Measurements from ENCODE around the gene CDC5L.
"Not testable (repeated sequence)": the region's sequence is repeated elsewhere in the genome, so short reads cannot be mapped to it uniquely, and the experiment has no call there.

CDC5L gene

DNA sequence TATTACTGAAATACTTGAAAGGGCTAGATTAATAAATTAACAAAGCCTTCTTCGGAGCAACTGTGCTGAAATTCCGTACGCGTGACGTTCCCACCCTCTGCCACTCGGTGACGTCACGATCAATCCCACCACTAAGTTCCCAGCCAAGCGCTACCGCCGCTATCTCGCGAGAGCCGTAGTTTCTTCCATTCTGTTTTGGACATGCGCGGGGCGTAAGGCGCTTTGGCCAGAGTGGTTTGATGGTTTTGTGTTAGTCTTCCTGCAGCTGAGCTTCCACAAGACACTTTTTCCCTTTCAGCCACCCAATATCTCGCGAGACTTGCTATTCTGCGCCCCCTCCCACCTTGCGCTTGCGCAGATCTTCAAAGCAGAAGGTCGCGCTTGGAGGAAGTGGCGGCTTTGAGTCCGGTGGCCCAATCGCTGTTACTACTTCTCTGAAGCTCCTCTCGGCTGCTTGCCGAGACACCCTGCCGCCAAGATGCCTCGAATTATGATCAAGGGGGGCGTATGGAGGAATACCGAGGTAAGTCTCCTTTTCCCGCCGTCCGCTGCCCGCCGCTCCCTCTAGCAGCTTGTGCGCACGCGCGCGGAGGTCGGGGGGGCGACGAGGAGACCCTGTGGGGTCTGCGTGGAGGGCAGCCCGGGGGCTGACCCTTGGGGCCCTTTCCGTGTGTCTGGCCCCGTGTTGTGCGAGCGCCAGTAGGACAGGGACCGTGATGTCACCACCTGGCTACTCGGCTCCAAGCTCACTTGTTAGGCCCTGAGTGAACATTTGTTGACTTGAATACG is at the start of gene CDC5L:
CDC5L (plus strand) TSS at position 361 of the 789 bp plus-strand sequence; CDS start at position 479, 118 bp downstream.
- DNase-seq, result peak; percentile 86 to 95 (median 91)

DNA sequence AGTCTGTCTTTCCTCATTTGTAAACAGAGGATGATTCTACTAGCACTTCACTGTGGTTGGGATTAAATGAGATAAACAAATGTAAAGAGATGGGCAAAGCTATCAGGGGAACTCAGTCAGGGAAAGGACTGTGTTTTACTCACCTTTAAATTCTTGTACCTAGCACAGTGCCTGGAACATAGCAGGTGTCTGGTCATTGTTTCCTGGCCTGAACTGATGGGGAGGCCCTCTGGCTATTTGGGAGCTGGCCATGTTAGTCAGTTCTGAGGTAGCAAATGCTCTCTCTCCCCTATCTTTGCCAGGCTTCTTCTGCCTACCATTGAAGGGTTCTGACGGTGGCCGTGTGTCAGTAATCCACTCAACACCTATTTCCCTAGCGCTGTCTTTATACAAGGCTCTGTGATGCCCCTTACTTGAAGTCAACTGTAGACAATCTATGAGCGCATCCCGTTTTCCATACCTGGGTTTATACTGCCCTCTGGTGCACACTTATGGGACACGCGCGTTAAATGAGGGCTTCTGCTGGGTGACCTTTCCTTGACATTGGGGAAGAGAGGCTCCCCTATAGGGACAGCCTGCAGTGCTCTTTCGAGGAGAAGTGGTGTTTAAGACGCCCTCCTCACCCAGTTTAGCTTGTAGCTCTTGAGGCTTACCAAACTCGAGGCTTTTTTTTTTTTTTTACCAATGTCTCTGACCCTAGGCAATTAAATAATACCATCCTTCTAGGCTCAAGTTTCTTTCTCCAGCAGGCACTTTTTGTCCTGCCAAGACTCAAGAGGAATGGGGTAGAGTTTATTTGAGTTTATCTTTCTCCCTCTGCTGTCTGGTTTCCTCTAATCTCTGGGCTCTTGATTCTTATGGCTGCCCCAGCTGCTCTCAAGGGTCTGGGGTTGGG is 49.0 kb upstream of the CDC5L start:
- peak; percentile 26 to 65 (median 47) for DNase-seq

DNA sequence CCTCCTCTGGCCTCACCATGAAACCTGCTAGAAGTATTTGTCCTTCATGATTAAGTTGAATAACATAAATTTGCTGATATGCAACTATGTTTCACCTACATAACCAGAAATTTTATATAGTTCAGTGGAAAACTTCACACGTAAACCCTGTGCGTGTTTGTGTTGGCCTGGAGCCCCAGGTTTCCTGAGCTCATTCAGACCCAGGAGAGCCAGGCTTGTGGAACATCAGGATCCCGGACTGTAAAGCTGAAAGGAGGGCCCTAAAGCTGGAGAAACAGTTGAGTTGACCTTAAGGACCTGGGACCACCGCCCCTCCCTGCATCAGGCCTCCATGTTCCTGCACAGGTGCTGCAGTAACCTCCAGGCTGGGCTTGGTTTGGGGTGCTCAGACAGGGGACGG is 48.2 kb upstream of the CDC5L start:
- DNase-seq, result no peak

DNA sequence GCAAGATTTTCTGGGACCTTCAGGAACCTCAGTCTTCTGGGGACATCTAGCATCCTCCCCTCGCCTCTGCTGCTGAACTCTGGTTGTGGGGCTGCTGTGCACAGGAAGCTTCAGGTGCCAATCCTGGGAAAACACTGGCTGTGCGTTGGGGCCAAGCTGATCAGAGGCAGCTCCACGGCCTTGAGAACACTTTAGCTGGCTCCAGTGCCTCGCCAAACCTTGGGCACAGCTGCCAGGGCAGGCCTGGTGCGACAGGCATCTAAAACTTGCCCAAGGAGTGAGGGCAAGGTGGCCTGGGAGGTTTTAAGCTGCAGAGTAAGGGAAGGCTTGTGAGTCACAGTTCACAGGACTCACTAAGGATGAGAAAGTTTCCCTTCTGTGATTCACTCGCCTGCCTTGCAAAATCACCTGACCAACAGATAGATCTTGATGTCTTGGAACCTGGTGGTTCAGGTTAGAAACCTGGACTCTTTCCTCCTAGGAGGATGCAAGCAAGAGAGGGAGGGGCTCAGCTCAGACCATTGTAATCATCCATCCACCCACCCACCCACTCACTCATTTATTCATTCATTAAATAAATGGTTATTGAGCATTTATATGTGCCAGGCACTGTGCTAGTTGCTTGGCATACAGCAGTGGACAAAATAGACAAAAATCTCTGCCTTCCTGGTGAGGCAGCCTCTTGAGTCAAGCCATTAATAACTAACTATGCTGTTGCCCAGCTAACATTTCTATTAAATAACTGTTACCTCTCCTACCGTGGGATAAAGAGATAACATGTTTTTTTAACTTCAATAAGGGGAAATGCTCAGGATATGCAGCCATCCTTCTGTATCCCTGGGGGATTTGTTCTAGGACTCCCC is 47.5 kb upstream of the CDC5L start:
- no peak for DNase-seq

DNA sequence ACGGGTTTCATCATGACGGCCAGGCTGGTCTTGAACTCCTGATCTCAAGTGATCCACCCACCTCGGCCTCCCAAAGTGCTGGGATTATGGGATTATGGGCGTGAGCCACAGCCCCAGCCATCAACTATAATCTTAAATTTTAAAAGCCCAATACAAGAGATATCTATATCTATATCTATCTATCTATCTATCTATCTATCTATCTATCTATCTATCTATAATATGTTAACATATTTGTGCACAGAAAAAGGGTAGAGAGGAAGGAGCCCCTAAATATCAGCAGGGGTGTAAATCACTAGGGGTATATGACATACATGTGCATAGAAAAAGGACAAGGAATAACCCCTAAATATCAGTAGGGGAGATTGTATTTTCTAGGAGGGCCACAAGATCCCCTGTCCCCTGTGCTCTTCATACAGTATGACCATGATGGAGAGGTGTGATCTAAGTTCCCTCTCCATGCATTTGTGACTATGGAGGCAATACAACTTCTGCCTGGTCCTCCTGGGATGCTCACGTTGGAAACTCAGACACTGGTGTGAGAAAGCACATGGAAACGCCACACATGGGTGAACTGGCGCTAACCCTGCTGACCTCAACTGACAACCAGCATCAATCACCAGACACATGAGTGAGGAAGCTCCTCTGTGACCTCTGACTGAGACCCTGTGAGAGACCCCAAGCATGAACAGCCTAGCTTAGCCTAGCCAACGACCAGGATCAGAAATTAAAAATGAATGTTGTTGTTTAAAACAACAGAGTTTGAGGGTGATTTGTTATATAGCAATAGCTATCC is 46.2 kb upstream of the CDC5L start:
- no peak for DNase-seq

DNA sequence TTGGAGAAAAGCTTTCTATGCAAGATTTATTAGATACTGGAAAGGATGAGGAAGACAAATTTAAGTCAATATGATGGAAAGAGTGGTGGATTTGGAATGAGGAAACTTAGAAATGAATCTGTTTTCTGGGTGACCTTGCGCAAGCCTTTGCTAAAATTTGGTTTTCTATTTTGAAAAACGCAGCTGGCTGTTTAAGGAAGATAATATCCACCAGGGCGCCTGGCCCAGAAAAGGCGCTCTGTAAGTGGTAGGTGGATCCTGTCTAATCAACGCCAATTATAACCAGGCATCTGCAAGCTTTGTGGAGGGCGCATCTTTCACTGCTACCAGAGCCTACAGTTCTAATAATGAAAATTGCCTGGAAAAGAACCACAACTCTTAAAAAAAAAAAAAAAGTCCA is 45.5 kb upstream of the CDC5L start:
- no peak for DNase-seq

DNA sequence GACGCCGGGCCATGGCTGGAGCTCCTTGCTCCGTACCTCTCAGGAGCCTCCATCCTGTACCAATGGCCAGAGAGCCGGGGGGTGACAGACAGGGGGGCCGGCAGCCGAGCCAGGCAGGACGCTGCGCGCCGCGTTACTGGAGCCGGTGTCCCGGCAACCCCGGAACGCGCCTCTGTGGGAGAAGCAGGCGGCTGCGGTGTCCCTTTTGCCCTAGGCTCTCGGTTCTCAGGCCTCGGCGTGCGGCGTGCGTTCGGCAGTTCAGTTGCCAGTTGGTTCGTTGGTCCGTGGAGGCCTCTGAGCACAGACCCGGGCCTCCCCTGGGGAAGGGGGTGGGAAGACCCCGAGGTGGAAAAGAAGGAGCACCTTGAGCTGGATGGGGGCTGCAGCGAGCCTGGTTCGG is 45.0 kb upstream of the CDC5L start, which contains the start of gene SPATS1:
SPATS1 (plus strand) TSS at position 162 of the 400 bp plus-strand sequence. CDS start 446 bp downstream, outside the sequence.
- DNase-seq, result no peak

DNA sequence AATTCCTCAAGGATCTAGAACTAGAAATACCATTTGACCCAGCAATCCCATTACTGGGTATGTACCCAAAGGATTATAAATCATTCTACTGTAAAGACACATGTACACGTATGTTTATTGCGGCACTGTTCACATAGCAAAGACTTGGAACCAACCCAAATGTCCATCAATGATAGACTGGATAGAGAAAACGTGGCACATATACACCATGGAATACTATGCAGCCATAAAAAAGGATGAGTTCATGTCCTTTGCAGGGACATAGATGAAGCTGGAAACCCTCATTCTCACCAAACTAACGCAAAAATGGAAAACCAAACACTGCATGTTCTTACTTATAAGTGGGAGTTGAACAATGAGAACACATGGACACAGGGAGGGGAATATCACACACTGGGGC is 40.7 kb upstream of the CDC5L start:
- not testable (repeated sequence) for DNase-seq

DNA sequence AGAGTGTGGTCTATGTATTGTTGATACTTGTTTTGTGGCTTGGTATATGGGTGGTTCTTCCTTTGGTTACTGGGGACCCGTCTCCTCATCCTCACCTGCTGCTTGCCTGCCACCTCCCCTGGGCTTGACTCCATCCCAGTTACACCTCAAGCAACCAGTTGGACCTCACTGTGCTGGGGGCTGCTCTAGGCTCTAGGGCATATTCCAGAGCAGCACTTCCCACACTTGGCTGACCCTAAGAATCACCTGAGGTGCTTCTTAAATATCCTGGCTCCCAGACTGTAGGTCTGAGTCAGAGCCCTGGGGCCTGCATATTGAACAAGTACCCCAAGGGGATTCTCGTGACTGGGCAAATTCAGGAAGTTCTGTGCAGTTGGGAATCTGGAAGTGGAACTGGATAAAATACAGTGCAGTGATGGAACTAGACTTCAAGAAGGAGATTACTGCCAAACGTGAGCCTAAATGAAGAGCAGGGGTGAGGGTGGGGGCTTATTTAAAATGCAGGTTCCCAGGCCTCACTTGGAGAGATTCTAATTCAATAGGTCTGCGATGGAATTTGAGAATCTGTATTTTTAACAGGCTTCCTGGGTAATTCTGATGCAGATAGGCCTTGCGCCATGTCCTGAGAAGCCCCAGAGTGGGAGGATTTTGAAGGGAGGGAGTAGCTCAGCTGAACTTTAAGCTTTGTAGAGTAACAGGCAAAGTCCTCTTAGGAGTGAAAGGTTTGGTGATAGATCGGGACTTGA is 37.4 kb upstream of the CDC5L start:
- no peak for DNase-seq

DNA sequence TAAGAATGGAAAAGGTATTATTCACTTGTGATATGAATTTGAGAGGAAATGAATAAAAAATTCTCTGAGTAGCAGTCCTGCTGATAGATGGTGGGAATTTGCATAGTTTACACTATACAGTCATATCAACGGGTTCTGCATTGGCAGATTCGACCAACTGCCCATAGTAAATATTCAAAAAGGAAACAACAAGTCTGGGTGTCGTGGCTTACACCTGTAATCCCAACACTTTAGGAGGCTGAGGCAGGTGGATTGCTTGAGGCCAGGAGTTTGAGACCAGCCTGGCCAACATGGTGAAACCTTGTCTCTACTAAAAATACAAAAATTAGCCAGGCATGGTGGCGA is 36.9 kb upstream of the CDC5L start:
- DNase-seq, result not testable (repeated sequence)

DNA sequence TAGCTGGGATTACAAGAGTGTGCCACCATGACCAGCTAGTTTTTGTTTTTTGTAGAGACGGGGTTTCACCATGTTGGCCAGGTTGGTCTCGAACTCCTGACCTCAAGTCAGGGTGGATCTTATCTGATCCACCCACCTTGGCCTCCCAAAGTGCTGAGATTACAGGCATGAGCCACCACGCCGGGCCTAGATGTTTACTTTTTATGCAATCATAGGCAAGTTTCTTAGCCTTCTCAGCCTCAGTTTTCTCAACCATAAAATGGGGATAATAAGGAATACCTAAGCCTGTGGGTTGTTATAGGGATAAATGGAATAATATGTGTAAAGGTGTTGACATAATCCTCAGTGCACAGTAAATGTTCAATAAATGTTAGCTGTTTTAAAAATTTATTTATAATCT is 35.2 kb upstream of the CDC5L start:
- no peak for DNase-seq

DNA sequence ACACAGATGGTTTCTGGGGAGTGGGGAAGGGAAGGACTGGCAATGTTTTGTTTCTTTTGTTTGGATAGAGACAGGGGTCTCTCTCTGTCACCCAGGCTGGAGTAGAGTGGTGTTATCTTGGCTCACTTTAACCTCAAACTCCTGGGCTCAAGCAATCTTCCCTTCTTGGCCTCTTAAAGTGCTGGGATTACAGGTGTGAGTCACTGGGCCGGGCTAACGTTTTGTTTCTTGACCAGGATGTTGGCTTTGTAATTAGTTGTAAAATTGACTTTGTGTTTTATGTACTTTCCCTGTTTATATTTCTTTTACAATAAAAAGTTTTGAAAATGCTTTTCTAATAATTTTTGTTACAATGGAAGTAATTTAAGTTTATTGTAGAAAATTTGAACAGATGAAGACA is 34.2 kb upstream of the CDC5L start:
- no peak for DNase-seq

DNA sequence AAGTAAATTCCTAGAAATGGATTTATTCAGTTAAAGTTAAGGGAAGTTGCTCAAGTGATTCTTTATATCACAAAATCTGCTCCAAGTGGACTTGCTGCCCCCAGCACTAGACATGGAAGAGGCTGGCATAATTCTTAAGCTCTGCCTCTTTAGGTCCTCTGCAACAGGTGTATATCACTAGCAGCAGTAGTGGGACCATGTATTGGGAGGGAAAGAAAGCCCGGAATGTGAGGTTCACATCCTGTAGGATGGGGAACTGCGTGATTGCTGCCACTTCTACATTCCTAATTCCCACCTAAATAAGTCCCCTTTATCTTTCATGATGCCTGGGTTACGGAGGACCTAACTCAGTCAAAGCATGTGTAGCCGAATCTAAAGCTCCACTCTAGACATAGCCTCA is 31.9 kb upstream of the CDC5L start:
- no peak for DNase-seq

DNA sequence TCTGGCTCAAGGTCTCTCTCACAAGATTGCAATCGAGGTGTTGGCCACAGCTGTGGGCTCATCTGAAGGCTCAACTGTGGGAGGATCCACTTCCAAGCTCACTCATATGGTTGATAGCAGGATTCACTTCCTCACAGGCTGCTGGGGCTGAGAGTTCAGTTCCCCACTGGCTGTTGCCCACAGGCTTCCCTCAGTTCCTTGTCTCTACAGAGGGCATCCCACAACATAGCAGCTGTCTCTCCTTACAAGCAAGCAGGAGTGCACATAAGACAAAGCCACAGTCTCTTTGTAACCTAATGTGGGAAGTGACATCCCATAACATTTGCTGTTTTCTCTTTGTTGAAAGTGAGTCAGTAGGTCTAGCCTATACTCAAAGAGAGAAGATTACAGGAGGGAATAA is 31.0 kb upstream of the CDC5L start:
- DNase-seq, result no peak

DNA sequence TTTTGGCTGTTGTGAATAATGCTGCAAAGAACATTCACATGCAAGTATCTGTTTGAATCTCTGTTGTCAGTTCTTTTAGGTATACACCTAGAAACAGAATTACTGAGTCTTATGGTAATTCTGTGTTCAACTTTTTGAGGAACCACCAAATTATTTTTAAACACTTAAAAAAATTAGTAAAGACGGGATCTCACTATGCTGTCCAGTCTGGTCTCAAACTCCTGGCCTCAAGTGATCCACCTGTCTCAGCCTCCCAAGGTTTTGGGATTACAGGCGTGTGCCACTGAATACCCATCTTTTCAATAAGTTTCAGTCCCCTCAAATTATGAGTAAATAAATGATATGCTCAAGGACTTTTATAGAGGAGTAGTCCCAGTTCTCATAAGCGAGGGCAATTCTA is 27.5 kb upstream of the CDC5L start:
- no peak for DNase-seq

DNA sequence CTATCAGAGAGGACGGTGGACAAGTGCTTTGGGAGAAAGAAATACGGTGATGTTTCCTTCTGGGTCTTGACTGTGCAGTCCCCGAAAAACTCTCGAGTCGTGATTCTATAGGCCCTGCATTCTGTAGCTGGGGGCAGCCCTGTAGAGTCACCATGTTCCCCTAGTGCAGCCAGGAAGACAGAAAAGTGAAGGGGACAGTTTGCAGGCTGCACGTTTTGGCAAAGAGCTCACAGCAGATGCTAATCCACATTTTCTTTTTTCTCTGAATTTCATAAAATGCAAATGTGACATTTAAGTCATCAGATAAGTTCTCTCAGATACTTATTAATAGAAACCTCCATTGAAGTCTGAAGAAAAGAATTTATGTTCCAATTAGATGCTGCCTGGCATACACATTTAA is 25.6 kb upstream of the CDC5L start:
- no peak for DNase-seq

DNA sequence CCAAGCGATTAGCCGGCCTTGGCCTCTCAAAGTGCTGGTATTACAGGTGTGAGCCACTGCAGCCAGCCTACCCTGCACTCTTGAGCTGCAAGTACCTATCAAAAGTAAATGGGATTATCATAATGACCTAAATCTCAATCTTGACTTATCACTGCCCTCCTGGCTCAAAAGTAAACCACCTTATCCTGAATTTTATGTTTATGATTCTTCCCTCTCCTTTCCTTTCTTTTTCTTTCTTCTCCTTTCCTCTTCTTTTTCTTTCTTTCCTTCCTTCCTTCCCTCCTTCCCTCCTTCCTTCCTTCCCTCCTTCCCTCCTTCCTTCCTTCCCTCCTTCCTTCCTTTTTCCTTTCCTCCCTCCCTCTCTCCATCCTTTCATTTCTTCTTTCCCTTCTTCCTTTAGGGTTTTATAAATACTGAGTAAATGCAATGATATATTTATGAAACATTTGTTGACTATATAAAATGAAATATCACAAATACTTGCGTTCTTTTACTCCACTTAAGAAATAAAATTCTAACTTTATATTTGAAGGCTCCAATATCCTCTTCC is 24.1 kb upstream of the CDC5L start:
- no peak for DNase-seq

DNA sequence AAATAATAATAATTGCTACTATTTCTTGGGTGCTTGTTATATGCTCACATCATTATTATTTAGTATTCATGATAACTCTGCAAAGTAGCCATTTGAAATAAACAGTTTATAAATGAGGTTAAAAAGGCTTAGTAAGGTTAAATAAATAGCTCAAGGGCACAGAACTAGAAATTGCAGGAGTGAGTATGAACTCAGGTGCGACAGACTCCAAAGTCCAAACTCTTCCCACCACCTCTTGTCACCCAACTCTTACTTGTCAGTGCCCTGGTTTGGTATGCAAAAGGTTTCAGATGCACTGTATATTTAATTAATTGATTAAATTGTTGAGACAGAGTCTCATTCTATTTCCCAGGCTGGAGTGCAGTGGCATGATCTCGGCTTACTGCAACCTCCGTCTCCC is 20.7 kb upstream of the CDC5L start:
- DNase-seq, result no peak

DNA sequence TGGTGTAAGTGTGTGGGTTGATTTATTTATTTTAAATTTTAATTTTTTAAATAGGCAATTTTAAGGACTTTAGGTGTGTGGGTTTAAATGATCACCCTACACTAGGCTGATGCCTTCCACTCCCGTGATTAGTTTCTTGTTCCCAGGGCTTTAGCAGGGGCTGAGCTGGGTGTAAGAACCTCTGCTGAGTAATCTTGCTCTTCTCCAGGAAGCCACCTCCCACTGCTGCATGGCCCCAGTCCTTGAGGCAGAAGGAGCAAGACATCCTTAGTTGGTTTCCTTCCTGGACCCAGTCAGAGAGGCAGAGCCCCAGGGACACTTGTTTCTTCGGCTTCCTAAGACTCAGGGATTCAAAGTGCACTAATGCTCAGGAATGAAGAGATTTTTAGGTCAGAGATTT is 19.8 kb upstream of the CDC5L start:
- no peak for DNase-seq

DNA sequence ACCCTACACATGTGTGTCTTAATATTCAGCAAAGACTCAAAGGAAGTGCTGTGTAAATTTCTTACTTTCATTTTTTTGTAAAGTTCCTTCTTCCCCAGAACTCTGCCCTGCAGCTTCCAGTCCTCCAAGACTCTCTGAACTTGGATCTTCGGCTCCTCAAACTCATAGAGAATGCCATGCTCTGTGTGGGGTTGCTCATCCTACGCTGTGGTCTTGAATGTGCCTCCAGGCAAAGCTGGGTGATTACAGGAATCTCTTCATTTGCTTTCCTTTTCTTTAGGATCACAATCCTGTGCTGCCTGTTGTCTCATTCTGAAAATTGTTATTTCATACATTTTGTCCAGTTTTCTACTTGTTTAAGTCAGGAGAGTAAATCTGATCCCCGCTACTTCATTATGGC is 14.5 kb upstream of the CDC5L start:
- DNase-seq, result no peak

DNA sequence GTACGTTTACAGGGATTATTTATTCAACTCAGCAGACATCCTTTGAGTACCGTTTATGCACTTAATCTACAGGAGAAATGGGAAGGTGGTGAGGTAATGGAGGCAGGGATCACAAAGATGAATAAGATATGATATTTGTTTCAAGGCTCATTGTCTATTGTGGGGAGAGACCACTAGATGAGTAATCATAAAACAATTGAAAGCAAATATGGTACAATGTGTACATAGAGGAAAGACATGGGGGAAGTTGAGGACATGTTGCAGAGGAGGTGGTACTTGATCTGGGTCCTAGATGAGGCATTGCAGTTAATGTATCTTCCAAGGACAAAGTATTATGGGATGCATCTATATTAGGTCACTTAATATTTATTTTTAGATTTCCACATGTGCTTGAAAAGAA is 13.7 kb upstream of the CDC5L start:
- DNase-seq, result no peak
